ENCODE measurements around the gene SAMD10. TPM values are rescaled to one million over a fixed set of nuclear protein-coding genes. Genes with fewer than 3 reads are reported as not detected.
"Not testable (repeated sequence)": the region's sequence is repeated elsewhere in the genome, so short reads cannot be mapped to it uniquely, and the experiment has no call there.

SAMD10 gene
- total RNA-seq, 4 donors from 2014 or later = 0.62 to 4.6 (median 1.9) TPM

- H3K27ac ChIP-seq = no peak overlapping the region
- no peaks in the 10 kb centered on the region for H3K9me3 ChIP-seq
- TF ChIP-seq CTCF (IDR thresholded peaks at IDR 0.05) = no peak
- no peak for TF ChIP-seq EP300 (IDR thresholded peaks at IDR 0.05)
- TF ChIP-seq POLR2A (IDR thresholded peaks at IDR 0.05) = no peak
- no peak for TF ChIP-seq POLR2AphosphoS5 (IDR thresholded peaks at IDR 0.05)
- no peaks in the 10 kb centered on the region for H3K27me3 ChIP-seq
- ATAC-seq = no peak
- WGBS, 2 donors (ENCODE audit: low coverage in 1 of 2) = 93 to 96% methylated on average over 3 to 14 of the region's 19 CpGs
- peaks cover 0 to 94% of the 10 kb centered on the region in 2 donors for H3K36me3 ChIP-seq
- no peaks in the 10 kb centered on the region for H3K4me1 ChIP-seq
- H3K4me3 ChIP-seq = no peak overlapping the region
These were observed 47.7 kb downstream of the SAMD10 start for GRCh38 chr20:63931735-63932134.

- WGBS, 2 donors (ENCODE audit: low coverage in 1 of 2) = 76 to 77% methylated on average over 4 to 5 of the region's 37 CpGs
- no peak overlapping the region for H3K4me3 ChIP-seq
- no peaks in the 10 kb centered on the region for H3K9me3 ChIP-seq
- no peak for ATAC-seq
- H3K27me3 ChIP-seq = no peaks in the 10 kb centered on the region
- TF ChIP-seq POLR2AphosphoS5 (IDR thresholded peaks at IDR 0.05) (no peak), POLR2A (IDR thresholded peaks at IDR 0.05) (no peak), EP300 (IDR thresholded peaks at IDR 0.05) (no peak), CTCF (IDR thresholded peaks at IDR 0.05) (no peak)
- H3K36me3 ChIP-seq = peaks cover 0 to 92% of the 10 kb centered on the region in 2 donors
- no peaks in the 10 kb centered on the region for H3K4me1 ChIP-seq
- H3K27ac ChIP-seq = no peak overlapping the region
These were observed 48.4 kb downstream of the SAMD10 start for GRCh38 chr20:63930971-63931553.

- H3K4me1 ChIP-seq, H3K4me3 ChIP-seq, H3K9me3 ChIP-seq, H3K27ac ChIP-seq, H3K27me3 ChIP-seq, ATAC-seq: not testable (repeated sequence)
- WGBS, 2 donors (ENCODE audit: low coverage in 1 of 2) = 100% methylated on average over 1 of the region's 31 CpGs
- H3K36me3 ChIP-seq = peaks cover 0 to 76% of the 10 kb centered on the region in 2 donors
These were observed 50.0 kb downstream of the SAMD10 start for GRCh38 chr20:63929473-63929883.

- H3K36me3 ChIP-seq = peaks cover 0 to 72% of the 10 kb centered on the region in 2 donors
- H3K9me3 ChIP-seq = no peaks in the 10 kb centered on the region
- no peak for TF ChIP-seq POLR2A (IDR thresholded peaks at IDR 0.05)
- no peak for TF ChIP-seq POLR2AphosphoS5 (IDR thresholded peaks at IDR 0.05)
- no peak for TF ChIP-seq EP300 (IDR thresholded peaks at IDR 0.05)
- no peak for TF ChIP-seq CTCF (IDR thresholded peaks at IDR 0.05)
- no peak overlapping the region for H3K27ac ChIP-seq
- WGBS, 2 donors (ENCODE audit: low coverage in 1 of 2) = 94 to 97% methylated on average over 7 to 15 of the region's 26 CpGs
- H3K4me3 ChIP-seq = no peak overlapping the region
- ATAC-seq = no peak
- H3K27me3 ChIP-seq = no peaks in the 10 kb centered on the region
- no peaks in the 10 kb centered on the region for H3K4me1 ChIP-seq
These were observed 50.4 kb downstream of the SAMD10 start for GRCh38 chr20:63929071-63929470.

- H3K9me3 ChIP-seq = no peaks in the 10 kb centered on the region
These were observed 53.1 kb downstream of the SAMD10 start for GRCh38 chr20:63926298-63926697.

More at GRCh38 chr20:63926298-63926697, 53.1 kb downstream of the SAMD10 start:
- H3K27me3 ChIP-seq = no peaks in the 10 kb centered on the region
- peaks cover 0 to 55% of the 10 kb centered on the region in 2 donors for H3K36me3 ChIP-seq
- no peak overlapping the region for H3K4me3 ChIP-seq
- TF ChIP-seq CTCF (IDR thresholded peaks at IDR 0.05) (no peak), EP300 (IDR thresholded peaks at IDR 0.05) (no peak), POLR2AphosphoS5 (IDR thresholded peaks at IDR 0.05) (no peak), POLR2A (IDR thresholded peaks at IDR 0.05) (no peak)
- WGBS, 2 donors (ENCODE audit: low coverage in 1 of 2) = 80 to 95% methylated on average over 3 to 7 of the region's 8 CpGs
- no peak overlapping the region for H3K27ac ChIP-seq
- H3K4me1 ChIP-seq = no peaks in the 10 kb centered on the region
- ATAC-seq = no peak
